Right forelimb (tissue), 1 donor: ENCODE measurements around the gene LEMD1.

Experiments used
- DNase-seq: peaks from one replicate; pipeline ENCODE4 v3.0.0-alpha.2; 2018

The LEMD1 gene

GRCh38 chr1:205351984-205352713 lies 69.7 kb downstream of the LEMD1 start:
- no peak for DNase-seq

GRCh38 chr1:205350691-205351141 lies 71.1 kb downstream of the LEMD1 start:
- no peak for DNase-seq

GRCh38 chr1:205350124-205350523 lies 71.7 kb downstream of the LEMD1 start:
- DNase-seq = no peak

- DNase-seq = no peak
Observed at GRCh38 chr1:205348554-205349487, 73.0 kb downstream of the LEMD1 start.

GRCh38 chr1:205346956-205347574 lies 74.8 kb downstream of the LEMD1 start:
- no peak for DNase-seq

GRCh38 chr1:205345761-205346160 lies 76.1 kb downstream of the LEMD1 start:
- DNase-seq = no peak

GRCh38 chr1:205344066-205344928 lies 77.6 kb downstream of the LEMD1 start:
- no peak for DNase-seq

- DNase-seq = no peak
Observed at GRCh38 chr1:205343431-205344065, 78.3 kb downstream of the LEMD1 start.

- no peak for DNase-seq
Observed at GRCh38 chr1:205342986-205343385, 78.9 kb downstream of the LEMD1 start.

- DNase-seq = no peak
Observed at GRCh38 chr1:205340676-205341075, 81.2 kb downstream of the LEMD1 start.

- no peak for DNase-seq
Observed at GRCh38 chr1:205339717-205340116, 82.1 kb downstream of the LEMD1 start.

GRCh38 chr1:205339197-205339702 lies 82.6 kb downstream of the LEMD1 start:
- no peak for DNase-seq

GRCh38 chr1:205338011-205338410 lies 83.8 kb downstream of the LEMD1 start:
- DNase-seq = no peak

GRCh38 chr1:205337481-205337880 lies 84.4 kb downstream of the LEMD1 start:
- no peak for DNase-seq

- DNase-seq = peak; percentile 73
Observed at GRCh38 chr1:205335692-205336091, 86.2 kb downstream of the LEMD1 start.

GRCh38 chr1:205332015-205332791 lies 89.7 kb downstream of the LEMD1 start:
- no peak for DNase-seq
